Activated B cell treated with CpG ODN at 0.5 μM for 24 hours (primary cell): ENCODE results near the gene FIBCD1. TPM values are rescaled to one million over a fixed set of nuclear protein-coding genes. Genes with fewer than 3 reads are reported as not detected.

Experiments used
- ATAC-seq: fragments of 200-7000 bp; cut with Tn5 transposase; one replicate; pipeline ENCODE4 v1.10.0; 2021; ENCODE audit warnings: low read depth, mild to moderate bottlenecking, moderate library complexity
- CTCF ChIA-PET: fragments of 350-600 bp; sonication (Branson Sonifier 250); formaldehyde crosslinking; loops from one replicate; lab custom pipeline; 2021; ENCODE audit warnings: antibody characterized with exemption; lab: Charles Lee
- POLR2A ChIA-PET: fragments of 350-600 bp; sonication (Branson Sonifier 250); formaldehyde crosslinking; loops from one replicate; lab custom pipeline; 2021; ENCODE audit warnings: antibody characterized with exemption; lab: Charles Lee
- DNase-seq: peaks from one replicate; pipeline ENCODE4 v3.0.0; 2022
- H3K27ac Mint-ChIP-seq: one replicate; pipeline ENCODE4 v1.8.0; 2020; ENCODE audit warnings: mixed read lengths
- H3K27me3 Mint-ChIP-seq: one replicate; pipeline ENCODE4 v1.8.0; 2021; ENCODE audit warnings: mixed read lengths
- H3K36me3 Mint-ChIP-seq: one replicate; pipeline ENCODE4 v1.8.0; 2021; ENCODE audit warnings: low read depth, mixed read lengths
- H3K4me1 Mint-ChIP-seq: one replicate; pipeline ENCODE4 v1.8.0; 2021; ENCODE audit warnings: mixed read lengths
- H3K4me3 Mint-ChIP-seq: one replicate; pipeline ENCODE4 v1.8.0; 2020; ENCODE audit warnings: mild to moderate bottlenecking, mixed read lengths
- H3K9me3 Mint-ChIP-seq: one replicate; pipeline ENCODE4 v1.8.0; 2020; ENCODE audit warnings: mixed read lengths
- intact Hi-C: fragments of 100-400 bp; cut with micrococcal nuclease; formaldehyde crosslinking; loops from one replicate; pipeline ENCODE4 v1.15.1; 2024
- total RNA-seq: library from RNA; stranded (reverse); gene quantifications from 2 replicates; pipeline ENCODE4 v1.2.3, GENCODE V29; 2022
- TF ChIP-seq, protein P1 (sequence below): fragments of 200-600 bp; IDR thresholded peaks from one replicate; pipeline ENCODE4 v1.8.0; 2022; ENCODE audit warnings: antibody characterized with exemption, mild to moderate bottlenecking

Gene FIBCD1
- total RNA-seq, 1 donor from 2014 or later = not detected

- ATAC-seq = no peak
- H3K27me3 Mint-ChIP-seq = peaks cover 26% of the 10 kb centered on the region
- no peaks in the 10 kb centered on the region for H3K36me3 Mint-ChIP-seq
- H3K4me1 Mint-ChIP-seq = peaks cover 3% of the 10 kb centered on the region
- no peak for DNase-seq
- no peak overlapping the region for H3K4me3 Mint-ChIP-seq
- H3K9me3 Mint-ChIP-seq = no peaks in the 10 kb centered on the region
- no peak overlapping the region for H3K27ac Mint-ChIP-seq
- TF ChIP-seq, protein P1, sequence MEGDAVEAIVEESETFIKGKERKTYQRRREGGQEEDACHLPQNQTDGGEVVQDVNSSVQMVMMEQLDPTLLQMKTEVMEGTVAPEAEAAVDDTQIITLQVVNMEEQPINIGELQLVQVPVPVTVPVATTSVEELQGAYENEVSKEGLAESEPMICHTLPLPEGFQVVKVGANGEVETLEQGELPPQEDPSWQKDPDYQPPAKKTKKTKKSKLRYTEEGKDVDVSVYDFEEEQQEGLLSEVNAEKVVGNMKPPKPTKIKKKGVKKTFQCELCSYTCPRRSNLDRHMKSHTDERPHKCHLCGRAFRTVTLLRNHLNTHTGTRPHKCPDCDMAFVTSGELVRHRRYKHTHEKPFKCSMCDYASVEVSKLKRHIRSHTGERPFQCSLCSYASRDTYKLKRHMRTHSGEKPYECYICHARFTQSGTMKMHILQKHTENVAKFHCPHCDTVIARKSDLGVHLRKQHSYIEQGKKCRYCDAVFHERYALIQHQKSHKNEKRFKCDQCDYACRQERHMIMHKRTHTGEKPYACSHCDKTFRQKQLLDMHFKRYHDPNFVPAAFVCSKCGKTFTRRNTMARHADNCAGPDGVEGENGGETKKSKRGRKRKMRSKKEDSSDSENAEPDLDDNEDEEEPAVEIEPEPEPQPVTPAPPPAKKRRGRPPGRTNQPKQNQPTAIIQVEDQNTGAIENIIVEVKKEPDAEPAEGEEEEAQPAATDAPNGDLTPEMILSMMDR = no peak
- ChIA-PET CTCF (no interaction called here), POLR2A (no interaction called here)
- intact Hi-C loops = no loop called here
Observed at GRCh38 chr9:130920762-130921299, 18.2 kb downstream of the FIBCD1 start.

- intact Hi-C loops = no loop called here
- Mint-ChIP-seq H3K36me3 (no peaks in the 10 kb centered on the region), H3K4me1 (no peaks in the 10 kb centered on the region), H3K27ac (no peak overlapping the region), H3K4me3 (no peak overlapping the region), H3K9me3 (no peaks in the 10 kb centered on the region), H3K27me3 (peaks cover 25% of the 10 kb centered on the region)
- no peak for DNase-seq
- TF ChIP-seq, protein P1 = no peak
- ChIA-PET CTCF (no interaction called here), POLR2A (no interaction called here)
- no peak for ATAC-seq
Observed at GRCh38 chr9:130920233-130920632, 18.8 kb downstream of the FIBCD1 start.

GRCh38 chr9:130919559-130920145, 19.4 kb downstream of the FIBCD1 start:
- no peak overlapping the region for H3K4me3 Mint-ChIP-seq
- H3K27ac Mint-ChIP-seq = no peak overlapping the region
- H3K9me3 Mint-ChIP-seq = no peaks in the 10 kb centered on the region
- DNase-seq (no peak), ATAC-seq (no peak)
- H3K27me3 Mint-ChIP-seq = peaks cover 20% of the 10 kb centered on the region
- TF ChIP-seq, protein P1 = no peak
- H3K36me3 Mint-ChIP-seq = no peaks in the 10 kb centered on the region
- intact Hi-C loops = no loop called here
- ChIA-PET CTCF (no interaction called here), POLR2A (no interaction called here)
- H3K4me1 Mint-ChIP-seq = no peaks in the 10 kb centered on the region

- CTCF ChIA-PET = no interaction called here
- POLR2A ChIA-PET = no interaction called here
Observed at GRCh38 chr9:130918826-130919558, 20.1 kb downstream of the FIBCD1 start.

More at GRCh38 chr9:130918826-130919558, 20.1 kb downstream of the FIBCD1 start:
- DNase-seq = no peak
- Mint-ChIP-seq H3K36me3 (no peaks in the 10 kb centered on the region), H3K9me3 (no peaks in the 10 kb centered on the region), H3K4me1 (no peaks in the 10 kb centered on the region), H3K27me3 (peaks cover 20% of the 10 kb centered on the region), H3K27ac (no peak overlapping the region), H3K4me3 (no peak overlapping the region)
- intact Hi-C loops = no loop called here
- TF ChIP-seq, protein P1 = no peak
- no peak for ATAC-seq
